ENCODE measurements around the gene LRRFIP1.
A peak's percentile ranks its signal among the peaks of the same experiment; 100 is the strongest.
"Not testable (repeated sequence)": the region's sequence is repeated elsewhere in the genome, so short reads cannot be mapped to it uniquely, and the experiment has no call there.

LRRFIP1 gene

DNA sequence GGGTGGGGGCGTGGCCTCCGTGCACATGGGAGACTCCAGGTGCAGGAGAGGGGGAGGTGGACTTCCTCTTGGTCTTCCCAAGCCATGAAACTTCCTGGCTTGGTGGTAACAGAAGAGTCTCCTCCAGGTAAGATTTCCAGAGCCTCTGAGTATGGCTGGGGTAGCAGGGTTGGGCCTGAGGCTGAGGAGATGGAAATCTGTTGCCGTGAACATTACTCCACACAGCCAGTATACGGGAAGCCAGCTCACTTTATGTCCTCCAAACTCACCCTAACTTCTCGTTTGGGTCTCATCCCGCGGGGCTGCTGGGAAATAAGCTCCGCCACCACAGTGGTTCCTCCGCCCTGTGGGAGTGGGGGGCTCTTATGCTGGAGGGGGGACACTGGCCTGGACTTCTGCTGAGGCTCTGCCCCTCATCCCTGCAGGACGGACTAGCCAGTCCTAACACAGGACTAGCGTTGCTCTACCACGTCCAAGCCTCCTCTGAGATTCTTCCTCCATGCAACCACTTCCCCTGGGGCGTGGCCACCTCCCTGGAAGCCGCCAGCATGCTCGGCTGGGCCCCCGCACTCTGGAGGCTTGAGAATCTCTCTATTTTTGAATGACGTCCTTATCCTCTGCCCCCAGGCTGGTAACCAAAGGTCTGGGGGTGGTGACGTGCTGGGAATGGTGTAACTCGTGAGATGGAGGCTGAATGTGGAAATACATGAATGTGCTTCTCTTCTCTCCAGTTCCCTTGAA is 36.1 kb upstream of the LRRFIP1 start:
- Histone ChIP-seq H3K27ac (ENCODE audit: low read length) (no peak overlapping the region), H3K9ac (ENCODE audit: low read length) (no peak overlapping the region), H3K27me3 (ENCODE audit: control insufficient read depth, insufficient read depth, low read length) (no peaks in the 10 kb centered on the region), H3K4me1 (ENCODE audit: control insufficient read depth, low read depth, low read length) (peaks cover 36% of the 10 kb centered on the region), H3K36me3 (ENCODE audit: control insufficient read depth, low read depth, low read length) (no peaks in the 10 kb centered on the region), H3K9me3 (ENCODE audit: control insufficient read depth, low read depth, low read length) (no peaks in the 10 kb centered on the region), H3K4me3 (ENCODE audit: low read length) (no peak overlapping the region)

GRCh38 chr2:237592425-237592980 is 34.9 kb upstream of the LRRFIP1 start:
- no peaks in the 10 kb centered on the region for H3K9me3 ChIP-seq (ENCODE audit: control insufficient read depth, low read depth, low read length)
- no peak overlapping the region for H3K9ac ChIP-seq (ENCODE audit: low read length)
- peaks cover 33% of the 10 kb centered on the region for H3K4me1 ChIP-seq (ENCODE audit: control insufficient read depth, low read depth, low read length)
- no peaks in the 10 kb centered on the region for H3K36me3 ChIP-seq (ENCODE audit: control insufficient read depth, low read depth, low read length)
- no peaks in the 10 kb centered on the region for H3K27me3 ChIP-seq (ENCODE audit: control insufficient read depth, insufficient read depth, low read length)
- H3K4me3 ChIP-seq (ENCODE audit: low read length): no peak overlapping the region
- H3K27ac ChIP-seq (ENCODE audit: low read length): no peak overlapping the region

- H3K36me3 ChIP-seq (ENCODE audit: control insufficient read depth, low read depth, low read length): no peaks in the 10 kb centered on the region
- peaks cover 33% of the 10 kb centered on the region for H3K4me1 ChIP-seq (ENCODE audit: control insufficient read depth, low read depth, low read length)
- H3K9me3 ChIP-seq (ENCODE audit: control insufficient read depth, low read depth, low read length): no peaks in the 10 kb centered on the region
- H3K9ac ChIP-seq (ENCODE audit: low read length): no peak overlapping the region
- H3K27me3 ChIP-seq (ENCODE audit: control insufficient read depth, insufficient read depth, low read length): no peaks in the 10 kb centered on the region
- H3K4me3 ChIP-seq (ENCODE audit: low read length): no peak overlapping the region
- H3K27ac ChIP-seq (ENCODE audit: low read length): no peak overlapping the region
Observed at GRCh38 chr2:237593036-237593435, 34.4 kb upstream of the LRRFIP1 start.

DNA sequence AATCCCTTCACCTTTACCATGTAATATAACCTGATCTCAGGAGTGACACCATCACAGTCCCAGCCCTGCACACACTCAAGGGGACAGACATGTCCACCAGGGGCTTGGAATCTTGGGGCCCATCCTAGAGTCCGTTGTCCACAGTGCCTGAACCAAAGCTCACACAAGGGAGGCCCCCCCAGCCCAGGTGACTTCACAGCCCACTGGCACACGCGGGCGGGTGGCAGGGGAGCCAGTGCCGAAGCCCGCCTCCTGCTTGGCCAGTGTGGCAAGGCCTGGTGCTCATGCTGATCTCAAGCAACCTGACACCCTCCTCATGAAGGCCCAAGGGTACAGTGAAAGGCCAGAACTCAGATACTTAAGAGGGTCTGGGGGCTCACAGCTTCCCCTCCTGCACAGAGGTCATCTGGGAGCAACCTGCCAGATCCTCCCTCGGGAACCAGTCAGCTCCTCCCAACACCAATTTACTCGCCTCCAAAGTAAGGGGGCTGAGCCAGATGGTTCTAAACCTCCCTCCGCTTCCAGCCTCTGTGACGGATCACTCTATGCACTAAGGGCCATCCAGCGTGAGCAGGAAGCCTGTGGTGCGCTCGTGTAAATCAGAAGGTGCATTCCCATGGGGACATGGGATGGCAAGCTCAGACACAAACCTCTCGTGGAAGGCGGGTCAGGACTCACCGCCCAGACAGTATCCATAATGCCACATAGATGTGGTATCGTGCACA is 33.6 kb upstream of the LRRFIP1 start:
- H3K4me1 ChIP-seq (ENCODE audit: control insufficient read depth, low read depth, low read length): peaks cover 33% of the 10 kb centered on the region
- H3K36me3 ChIP-seq (ENCODE audit: control insufficient read depth, low read depth, low read length): no peaks in the 10 kb centered on the region
- H3K27me3 ChIP-seq (ENCODE audit: control insufficient read depth, insufficient read depth, low read length): no peaks in the 10 kb centered on the region
- no peak overlapping the region for H3K9ac ChIP-seq (ENCODE audit: low read length)
- no peak overlapping the region for H3K4me3 ChIP-seq (ENCODE audit: low read length)
- no peaks in the 10 kb centered on the region for H3K9me3 ChIP-seq (ENCODE audit: control insufficient read depth, low read depth, low read length)
- no peak overlapping the region for H3K27ac ChIP-seq (ENCODE audit: low read length)

DNA sequence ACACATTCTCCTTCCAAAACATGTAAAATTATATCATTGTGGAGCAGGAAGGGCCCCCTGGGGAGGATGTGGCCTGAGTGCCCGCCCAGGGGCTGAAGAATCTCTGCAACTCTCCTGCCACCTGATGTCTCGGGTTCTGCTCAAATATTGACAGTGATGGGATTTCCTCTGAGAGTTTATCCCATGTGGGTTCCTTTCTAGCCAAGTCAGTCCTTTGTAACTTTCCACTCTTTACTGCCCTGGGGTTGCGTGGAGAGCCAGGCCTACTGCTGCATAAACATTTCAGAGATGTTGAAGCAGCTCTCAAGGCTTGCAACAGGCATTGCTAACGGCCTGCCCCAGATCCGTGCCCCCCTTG is 32.9 kb upstream of the LRRFIP1 start:
- Histone ChIP-seq H3K9ac (ENCODE audit: low read length) (peak overlapping the region; percentile 24), H3K9me3 (ENCODE audit: control insufficient read depth, low read depth, low read length) (no peaks in the 10 kb centered on the region), H3K27ac (ENCODE audit: low read length) (no peak overlapping the region), H3K4me1 (ENCODE audit: control insufficient read depth, low read depth, low read length) (peaks cover 33% of the 10 kb centered on the region), H3K4me3 (ENCODE audit: low read length) (peak overlapping the region; percentile 11), H3K36me3 (ENCODE audit: control insufficient read depth, low read depth, low read length) (no peaks in the 10 kb centered on the region), H3K27me3 (ENCODE audit: control insufficient read depth, insufficient read depth, low read length) (no peaks in the 10 kb centered on the region)

GRCh38 chr2:237595829-237596519 is 31.4 kb upstream of the LRRFIP1 start:
- not testable (repeated sequence) for H3K9me3 ChIP-seq (ENCODE audit: control insufficient read depth, low read depth, low read length); H3K4me3 ChIP-seq (ENCODE audit: low read length); H3K27ac ChIP-seq (ENCODE audit: low read length); H3K36me3 ChIP-seq (ENCODE audit: control insufficient read depth, low read depth, low read length); H3K27me3 ChIP-seq (ENCODE audit: control insufficient read depth, insufficient read depth, low read length); H3K9ac ChIP-seq (ENCODE audit: low read length)
- peaks cover 27% of the 10 kb centered on the region for H3K4me1 ChIP-seq (ENCODE audit: control insufficient read depth, low read depth, low read length)

DNA sequence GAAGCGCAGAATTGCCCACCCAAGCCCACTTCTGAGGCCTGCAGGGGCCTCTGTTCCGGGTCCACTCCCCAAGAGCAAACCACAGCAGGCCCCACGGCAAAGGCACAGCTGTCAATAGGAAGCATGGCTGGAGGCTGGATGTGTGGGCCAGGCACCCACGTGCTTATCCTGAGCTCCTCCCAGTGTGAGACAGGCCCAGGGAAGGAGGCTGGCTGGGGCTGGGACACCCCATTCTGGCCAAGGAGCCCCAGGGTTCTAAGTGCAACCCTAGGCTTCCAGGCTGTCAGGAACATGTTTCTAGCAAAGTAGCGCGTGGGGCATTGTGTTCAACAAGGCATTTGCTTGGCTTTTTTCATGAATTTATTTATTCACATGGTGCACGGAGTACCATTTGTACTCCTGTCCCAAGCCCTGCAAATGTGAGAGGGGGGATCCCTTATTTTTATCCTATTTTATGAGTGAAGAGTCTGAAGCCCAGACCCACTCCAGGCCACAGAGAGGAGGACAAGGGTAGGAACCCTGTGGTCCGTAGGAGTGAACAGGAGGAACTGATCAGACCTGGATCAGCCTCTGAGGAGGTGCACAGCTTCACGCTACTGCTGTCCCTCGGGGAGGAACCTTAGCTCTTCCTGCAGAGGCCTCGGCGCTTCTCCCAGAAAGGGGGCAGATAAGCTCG is 30.7 kb upstream of the LRRFIP1 start:
- H3K9ac ChIP-seq (ENCODE audit: low read length): no peak overlapping the region
- H3K36me3 ChIP-seq (ENCODE audit: control insufficient read depth, low read depth, low read length): no peaks in the 10 kb centered on the region
- peaks cover 27% of the 10 kb centered on the region for H3K4me1 ChIP-seq (ENCODE audit: control insufficient read depth, low read depth, low read length)
- no peaks in the 10 kb centered on the region for H3K27me3 ChIP-seq (ENCODE audit: control insufficient read depth, insufficient read depth, low read length)
- H3K4me3 ChIP-seq (ENCODE audit: low read length): no peak overlapping the region
- no peaks in the 10 kb centered on the region for H3K9me3 ChIP-seq (ENCODE audit: control insufficient read depth, low read depth, low read length)
- no peak overlapping the region for H3K27ac ChIP-seq (ENCODE audit: low read length)

GRCh38 chr2:237597196-237598145 is 29.9 kb upstream of the LRRFIP1 start:
- no peaks in the 10 kb centered on the region for H3K9me3 ChIP-seq (ENCODE audit: control insufficient read depth, low read depth, low read length)
- no peak overlapping the region for H3K4me3 ChIP-seq (ENCODE audit: low read length)
- H3K9ac ChIP-seq (ENCODE audit: low read length): no peak overlapping the region
- H3K4me1 ChIP-seq (ENCODE audit: control insufficient read depth, low read depth, low read length): peaks cover 31% of the 10 kb centered on the region
- no peak overlapping the region for H3K27ac ChIP-seq (ENCODE audit: low read length)
- H3K36me3 ChIP-seq (ENCODE audit: control insufficient read depth, low read depth, low read length): no peaks in the 10 kb centered on the region
- H3K27me3 ChIP-seq (ENCODE audit: control insufficient read depth, insufficient read depth, low read length): no peaks in the 10 kb centered on the region

GRCh38 chr2:237598468-237599208 is 28.7 kb upstream of the LRRFIP1 start:
- no peak overlapping the region for H3K27ac ChIP-seq (ENCODE audit: low read length)
- H3K36me3 ChIP-seq (ENCODE audit: control insufficient read depth, low read depth, low read length): no peaks in the 10 kb centered on the region
- no peaks in the 10 kb centered on the region for H3K27me3 ChIP-seq (ENCODE audit: control insufficient read depth, insufficient read depth, low read length)
- no peaks in the 10 kb centered on the region for H3K9me3 ChIP-seq (ENCODE audit: control insufficient read depth, low read depth, low read length)
- H3K9ac ChIP-seq (ENCODE audit: low read length): no peak overlapping the region
- peaks cover 36% of the 10 kb centered on the region for H3K4me1 ChIP-seq (ENCODE audit: control insufficient read depth, low read depth, low read length)
- H3K4me3 ChIP-seq (ENCODE audit: low read length): no peak overlapping the region

GRCh38 chr2:237599465-237600110 is 27.8 kb upstream of the LRRFIP1 start:
- H3K4me3 ChIP-seq (ENCODE audit: low read length): no peak overlapping the region
- H3K9ac ChIP-seq (ENCODE audit: low read length): no peak overlapping the region
- peaks cover 29% of the 10 kb centered on the region for H3K4me1 ChIP-seq (ENCODE audit: control insufficient read depth, low read depth, low read length)
- no peak overlapping the region for H3K27ac ChIP-seq (ENCODE audit: low read length)
- H3K9me3 ChIP-seq (ENCODE audit: control insufficient read depth, low read depth, low read length): no peaks in the 10 kb centered on the region
- no peaks in the 10 kb centered on the region for H3K27me3 ChIP-seq (ENCODE audit: control insufficient read depth, insufficient read depth, low read length)
- H3K36me3 ChIP-seq (ENCODE audit: control insufficient read depth, low read depth, low read length): no peaks in the 10 kb centered on the region

Measured in iPS-18a (cell line).